Esophagus squamous epithelium (tissue), 5 donors: ENCODE data around the gene ERG. TPM values are rescaled to one million over a fixed set of nuclear protein-coding genes. Genes with fewer than 3 reads are reported as not detected.
A peak's percentile ranks its signal among the peaks of the same experiment; 100 is the strongest.

Experiments used
- DNase-seq: peaks from one replicate; lab custom pipeline; 2025; lab: John Stamatoyannopoulos, UW
- H3K27ac ChIP-seq, 4 donors: fragments of 200-600 bp; sonication (generic); one replicate each; pipeline ENCODE4 v1.5.1; 2016 to 2019; ENCODE audit warnings: mild to moderate bottlenecking in 1 of 4
- H3K27me3 ChIP-seq, 4 donors: fragments of 200-600 bp; sonication (generic); 1 replicate in 3 of 4; 2 replicates in 1 of 4; pipeline versions ENCODE4 v1.5.1 to v1.6.0; 2017 to 2021; ENCODE audit warnings: antibody characterized with exemption in 1 of 4
- H3K36me3 ChIP-seq, 3 donors: fragments of 200-600 bp; sonication (generic); one replicate each; pipeline ENCODE4 v1.5.1; 2016 to 2019
- H3K4me1 ChIP-seq, 3 donors: fragments of 200-600 bp; sonication (generic); one replicate each; pipeline ENCODE4 v1.5.1; 2017 to 2019
- H3K4me3 ChIP-seq, 4 donors: fragments of 200-600 bp; sonication (generic); 1 replicate in 3 of 4; 2 replicates in 1 of 4; pipeline ENCODE4 v1.5.1; 2016 to 2019; ENCODE audit warnings: mild to moderate bottlenecking in 2 of 4, moderate library complexity in 1 of 4
- H3K9me3 ChIP-seq, 3 donors: fragments of 200-600 bp; sonication (generic); one replicate each; pipeline ENCODE4 v1.5.1; 2016 to 2019
- CTCF ChIP-seq, 6 experiments: fragments of 450-650 bp in 4 of 6; fragments of 200-600 bp in 2 of 6; sonication (generic) in 2 of 6; IDR thresholded peaks; one replicate each; pipeline ENCODE4 v1.5.1; 2016 to 2019; ENCODE audit warnings: antibody characterized with exemption in 6 of 6, mild to moderate bottlenecking in 4 of 6, moderate library complexity in 4 of 6
- POLR2A ChIP-seq, 4 donors: fragments of 450-650 bp; IDR thresholded peaks; one replicate each; pipeline ENCODE4 v1.6.1; 2017; ENCODE audit warnings: antibody characterized with exemption in 4 of 4, mild to moderate bottlenecking in 4 of 4, moderate library complexity in 3 of 4
- WGBS, 2 donors: methylation state at CpG; one replicate each; pipeline ENCODE4 v1.1.5; 2018; 5-methylcytosine and 5-hydroxymethylcytosine counted together
- intact Hi-C: fragments of 100-400 bp; cut with DNase I; formaldehyde crosslinking; loops from one replicate; pipeline ENCODE4 v1.15.0; 2022
- total RNA-seq, 4 donors: library from RNA; depleted of rRNA; stranded (reverse); fragments of >200 nt; gene quantifications; one replicate each; pipeline ENCODE4 v1.1.0, GENCODE V29; 2016
- donor health status: DM: yes; HTN: yes; CAD: no.

Gene ERG
- total RNA-seq, 4 donors from 2014 or later: 2.5 to 10.9 (median 8.4) TPM

- Histone ChIP-seq H3K27ac (no peak overlapping the region), H3K4me1 (peaks cover 0 to 43% (median 12%) of the 10 kb centered on the region in 3 donors), H3K9me3 (no peaks in the 10 kb centered on the region), H3K4me3 (no peak overlapping the region), H3K27me3 (no peaks in the 10 kb centered on the region), H3K36me3 (no peaks in the 10 kb centered on the region)
- DNase-seq: no peak
- no peak for TF ChIP-seq CTCF (IDR thresholded peaks at IDR 0.05)
- TF ChIP-seq POLR2A (IDR thresholded peaks at IDR 0.05): no peak
- intact Hi-C loops: no loop called here
- WGBS, 2 donors: 46 to 48% methylated on average over 4 of the region's 4 CpGs
These were observed 29.3 kb downstream of the ERG start for GRCh38 chr21:38468989-38469388.

GRCh38 chr21:38467911-38468310 lies 30.4 kb downstream of the ERG start:
- H3K36me3 ChIP-seq: no peaks in the 10 kb centered on the region
- WGBS, 2 donors: 80 to 87% methylated on average over 4 of the region's 4 CpGs
- TF ChIP-seq POLR2A (IDR thresholded peaks at IDR 0.05): no peak
- TF ChIP-seq CTCF (IDR thresholded peaks at IDR 0.05): no peak
- peaks cover 0 to 41% (median 12%) of the 10 kb centered on the region in 3 donors for H3K4me1 ChIP-seq
- intact Hi-C loops: no loop called here
- no peaks in the 10 kb centered on the region for H3K27me3 ChIP-seq
- H3K9me3 ChIP-seq: no peaks in the 10 kb centered on the region
- H3K4me3 ChIP-seq: no peak overlapping the region
- no peak overlapping the region for H3K27ac ChIP-seq
- DNase-seq: no peak

DNA sequence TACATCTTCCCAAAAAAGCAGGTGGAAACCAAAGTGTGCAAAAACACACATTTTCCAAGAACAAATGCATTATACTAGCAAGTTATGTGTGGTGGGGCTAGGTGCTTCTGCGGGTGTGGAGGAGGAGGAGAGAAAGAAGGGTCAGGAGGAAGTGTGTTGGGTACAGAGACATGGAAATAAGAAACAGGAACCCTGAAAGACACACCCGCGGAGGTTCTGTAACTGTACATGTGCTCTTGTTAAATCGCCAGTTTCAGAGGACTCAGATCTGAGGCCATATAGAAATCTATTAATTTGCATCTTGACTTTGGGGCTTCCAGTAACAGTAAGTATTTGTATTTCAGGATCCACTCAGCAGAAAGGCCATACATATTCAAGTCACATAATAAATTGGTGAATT lies 30.9 kb downstream of the ERG start:
- Histone ChIP-seq H3K4me3 (no peak overlapping the region), H3K4me1 (peaks cover 0 to 36% (median 12%) of the 10 kb centered on the region in 3 donors), H3K27ac (no peak overlapping the region), H3K9me3 (no peaks in the 10 kb centered on the region), H3K27me3 (no peaks in the 10 kb centered on the region), H3K36me3 (no peaks in the 10 kb centered on the region)
- TF ChIP-seq POLR2A (IDR thresholded peaks at IDR 0.05) (no peak), CTCF (IDR thresholded peaks at IDR 0.05) (no peak)
- WGBS, 2 donors: 78 to 80% methylated on average over 4 of the region's 4 CpGs
- intact Hi-C loops: no loop called here
- DNase-seq: no peak

DNA sequence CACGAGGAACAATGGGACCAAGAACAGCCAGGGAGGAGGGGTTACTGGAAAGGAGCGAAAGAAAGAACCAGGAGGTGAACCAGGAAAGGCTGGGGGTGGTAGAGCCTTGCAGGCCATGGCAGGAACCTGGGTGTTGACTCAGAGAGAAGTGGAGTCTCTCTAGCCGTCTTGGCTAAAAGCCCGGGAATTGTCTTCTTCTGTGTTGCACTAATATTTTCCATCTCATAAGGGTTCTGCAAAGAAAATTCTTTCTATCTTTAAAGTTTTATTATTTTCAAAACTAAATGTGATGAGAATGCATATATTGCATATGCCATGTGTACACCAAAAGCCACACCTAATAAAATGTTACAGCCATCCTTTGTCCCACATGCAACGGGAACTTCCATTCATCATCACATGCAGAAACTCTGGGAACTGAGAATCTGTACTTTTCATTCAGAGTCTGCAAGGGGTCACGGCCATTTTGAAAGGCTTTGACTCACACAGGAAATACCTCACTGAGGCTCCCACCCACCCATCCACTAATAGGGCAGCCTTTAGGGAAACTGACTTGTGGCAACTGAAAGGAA lies 38.0 kb downstream of the ERG start:
- H3K4me1 ChIP-seq: peaks cover 13 to 50% (median 33%) of the 10 kb centered on the region in 3 donors
- H3K27ac ChIP-seq: peak overlapping the region; percentile 78 to 87 (median 80)
- H3K36me3 ChIP-seq: no peaks in the 10 kb centered on the region
- TF ChIP-seq POLR2A (IDR thresholded peaks at IDR 0.05): no peak
- TF ChIP-seq CTCF (IDR thresholded peaks at IDR 0.05): no peak
- H3K27me3 ChIP-seq: no peaks in the 10 kb centered on the region
- intact Hi-C loops: no loop called here
- no peak for DNase-seq
- no peaks in the 10 kb centered on the region for H3K9me3 ChIP-seq
- 22 to 29% methylated on average over 6 of the region's 6 CpGs for WGBS, 2 donors
- peak overlapping the region in 1 of 4 donors; percentile 1 for H3K4me3 ChIP-seq

DNA sequence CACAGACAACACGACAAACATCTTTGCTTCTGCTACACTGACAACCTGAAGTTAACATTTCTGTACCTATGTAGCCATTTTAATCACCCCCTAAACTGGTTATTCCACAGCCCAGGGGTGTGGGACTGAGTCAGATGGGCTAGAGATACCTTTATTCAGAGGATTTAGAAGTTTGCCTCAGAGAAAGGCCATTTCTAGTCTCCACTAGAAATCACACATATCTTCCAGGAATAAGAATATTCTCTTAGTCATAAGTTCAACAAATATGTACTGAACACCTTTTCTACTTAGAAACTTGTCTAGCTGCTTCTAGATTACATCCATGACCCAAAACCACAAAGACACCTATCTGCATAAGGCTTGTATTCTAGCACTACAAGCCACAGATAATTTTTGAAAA lies 38.8 kb downstream of the ERG start:
- no peak for TF ChIP-seq POLR2A (IDR thresholded peaks at IDR 0.05)
- no peak for TF ChIP-seq CTCF (IDR thresholded peaks at IDR 0.05)
- Histone ChIP-seq H3K4me1 (peaks cover 13 to 52% (median 33%) of the 10 kb centered on the region in 3 donors), H3K4me3 (no peak overlapping the region), H3K27me3 (no peaks in the 10 kb centered on the region), H3K9me3 (no peaks in the 10 kb centered on the region), H3K36me3 (no peaks in the 10 kb centered on the region), H3K27ac (peak overlapping the region; percentile 52 to 87 (median 79))
- DNase-seq: no peak
- intact Hi-C loops: no loop called here
- WGBS, 2 donors: 29 to 61% methylated on average over 1 of the region's 1 CpG
